BJ (cell line): Measurements from ENCODE around the gene SEC61A1. TPM values are rescaled to one million over a fixed set of nuclear protein-coding genes. Genes with fewer than 3 reads are reported as not detected.

Experiments used
- CTCF ChIA-PET: fragments of 350-600 bp; formaldehyde crosslinking; extraction: SDS; loops from one replicate; lab custom pipeline; 2021; ENCODE audit warnings: antibody characterized with exemption, inconsistent platforms; lab: Yijun Ruan, JAX
- POLR2A ChIA-PET: fragments of 300-600 bp; sonication (Branson Sonifier 250); formaldehyde crosslinking; extraction: SDS; loops from one replicate; lab custom pipeline; 2021; ENCODE audit warnings: antibody characterized with exemption; lab: Charles Lee
- DNase-seq: peaks from one replicate; pipeline ENCODE4 v3.0.0-alpha.2; 2011; ENCODE audit warnings: low read depth
- H3K27me3 ChIP-seq: 2 replicates; pipeline ENCODE4 v1.6.0; 2011; ENCODE audit warnings: low read length; ENCODE audit not compliant: control insufficient read depth, insufficient read depth
- H3K36me3 ChIP-seq: 2 replicates; pipeline ENCODE4 v1.5.1; 2011; ENCODE audit warnings: low read length; ENCODE audit not compliant: control insufficient read depth, insufficient read depth
- H3K4me3 ChIP-seq: 2 replicates; pipeline ENCODE4 v1.5.1; 2011; ENCODE audit warnings: low read depth, mild to moderate bottlenecking, control low read depth, low read length
- polyA plus RNA-seq: library from polyadenylated mRNA; depleted of rRNA; stranded (reverse); fragments of >200 nt; gene quantifications from 2 replicates; pipeline ENCODE4 v1.2.3, GENCODE V29; 2011
- TF ChIP-seq, protein P1 (sequence below): IDR thresholded peaks from 2 replicates; pipeline ENCODE4 v1.5.1; 2011; ENCODE audit warnings: low read depth, mild to moderate bottlenecking, control low read depth, inconsistent platforms, low read length, moderate library complexity; ENCODE audit not compliant: insufficient read depth

The SEC61A1 gene
- polyA plus RNA-seq, 1 experiment: 458 TPM

DNA sequence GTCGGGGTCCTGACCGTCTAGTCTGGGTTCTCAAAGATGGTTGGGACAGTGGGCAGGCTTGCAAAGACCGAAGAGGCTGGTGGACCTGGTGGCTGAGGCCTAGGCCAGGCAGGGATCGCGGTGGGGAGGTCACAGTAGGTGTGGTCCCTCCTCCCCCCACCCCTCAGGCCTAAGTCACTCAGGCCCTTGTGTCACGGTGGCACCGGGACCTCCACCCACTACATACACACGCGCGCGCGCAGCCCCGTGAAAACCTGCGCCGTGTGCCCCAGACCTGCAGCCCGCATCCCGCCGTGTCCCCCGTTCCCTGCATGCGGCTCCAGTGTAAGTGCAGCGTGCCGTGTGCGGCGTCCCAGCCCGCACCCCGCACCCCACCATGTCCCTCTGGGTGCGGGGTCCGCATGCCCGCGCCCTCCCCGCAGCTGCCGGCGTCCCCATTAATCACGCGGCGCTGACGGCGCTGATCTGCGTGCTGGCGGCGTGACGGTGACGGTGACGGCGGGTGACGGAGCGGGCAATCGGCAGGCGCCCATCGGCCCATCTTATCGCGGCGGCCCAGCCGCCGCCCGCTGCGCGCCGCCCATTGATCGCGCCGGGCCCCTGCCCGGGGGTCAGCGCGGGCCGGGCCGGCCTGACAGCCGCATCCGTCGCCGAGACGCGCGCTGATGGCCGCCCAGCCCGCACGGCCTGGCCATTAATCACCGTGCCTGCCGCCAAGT is 24.4 kb downstream of the SEC61A1 start:
- Histone ChIP-seq H3K36me3 (peaks cover 14% of the 10 kb centered on the region), H3K4me3 (no peak overlapping the region), H3K27me3 (no peaks in the 10 kb centered on the region)
- CTCF ChIA-PET: interaction anchor here (1.1 to 2.4 kb wide), 4 partner anchors 10 to 93 kb away, joined by 3 to 9 read pairs (median 4); no protein-coding TSS in a partner anchor
- TF ChIP-seq, protein P1, sequence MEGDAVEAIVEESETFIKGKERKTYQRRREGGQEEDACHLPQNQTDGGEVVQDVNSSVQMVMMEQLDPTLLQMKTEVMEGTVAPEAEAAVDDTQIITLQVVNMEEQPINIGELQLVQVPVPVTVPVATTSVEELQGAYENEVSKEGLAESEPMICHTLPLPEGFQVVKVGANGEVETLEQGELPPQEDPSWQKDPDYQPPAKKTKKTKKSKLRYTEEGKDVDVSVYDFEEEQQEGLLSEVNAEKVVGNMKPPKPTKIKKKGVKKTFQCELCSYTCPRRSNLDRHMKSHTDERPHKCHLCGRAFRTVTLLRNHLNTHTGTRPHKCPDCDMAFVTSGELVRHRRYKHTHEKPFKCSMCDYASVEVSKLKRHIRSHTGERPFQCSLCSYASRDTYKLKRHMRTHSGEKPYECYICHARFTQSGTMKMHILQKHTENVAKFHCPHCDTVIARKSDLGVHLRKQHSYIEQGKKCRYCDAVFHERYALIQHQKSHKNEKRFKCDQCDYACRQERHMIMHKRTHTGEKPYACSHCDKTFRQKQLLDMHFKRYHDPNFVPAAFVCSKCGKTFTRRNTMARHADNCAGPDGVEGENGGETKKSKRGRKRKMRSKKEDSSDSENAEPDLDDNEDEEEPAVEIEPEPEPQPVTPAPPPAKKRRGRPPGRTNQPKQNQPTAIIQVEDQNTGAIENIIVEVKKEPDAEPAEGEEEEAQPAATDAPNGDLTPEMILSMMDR: no peak
- POLR2A ChIA-PET: interaction anchor here (0.6 kb wide), 2 partner anchors 24 to 1279 kb away, joined by 4 read pairs; partner anchors contain the start of gene SEC61A1
- DNase-seq: no peak

GRCh38 chr3:128077202-128077624 is 25.0 kb downstream of the SEC61A1 start:
- ChIA-PET CTCF (interaction anchor here (1.1 to 2.4 kb wide), 2 partner anchors 10 to 14 kb away, joined by 3 to 9 read pairs; no protein-coding TSS in a partner anchor), POLR2A (no interaction called here)
- H3K4me3 ChIP-seq: no peak overlapping the region
- DNase-seq: no peak
- TF ChIP-seq, protein P1: no peak
- H3K27me3 ChIP-seq: no peaks in the 10 kb centered on the region
- peaks cover 9% of the 10 kb centered on the region for H3K36me3 ChIP-seq

- H3K36me3 ChIP-seq: peaks cover 9% of the 10 kb centered on the region
- DNase-seq: no peak
- TF ChIP-seq, protein P1: no peak
- ChIA-PET POLR2A (interaction anchor here (0.6 kb wide), 1 partner anchor 18 kb away, joined by 4 read pairs; no protein-coding TSS in a partner anchor), CTCF (interaction anchor here (1.0 to 2.4 kb wide), 2 partner anchors 11 to 22 kb away, joined by 4 to 9 read pairs; no protein-coding TSS in a partner anchor)
- H3K27me3 ChIP-seq: no peaks in the 10 kb centered on the region
- no peak overlapping the region for H3K4me3 ChIP-seq
Measured at GRCh38 chr3:128077665-128078064, 25.4 kb downstream of the SEC61A1 start.

DNA sequence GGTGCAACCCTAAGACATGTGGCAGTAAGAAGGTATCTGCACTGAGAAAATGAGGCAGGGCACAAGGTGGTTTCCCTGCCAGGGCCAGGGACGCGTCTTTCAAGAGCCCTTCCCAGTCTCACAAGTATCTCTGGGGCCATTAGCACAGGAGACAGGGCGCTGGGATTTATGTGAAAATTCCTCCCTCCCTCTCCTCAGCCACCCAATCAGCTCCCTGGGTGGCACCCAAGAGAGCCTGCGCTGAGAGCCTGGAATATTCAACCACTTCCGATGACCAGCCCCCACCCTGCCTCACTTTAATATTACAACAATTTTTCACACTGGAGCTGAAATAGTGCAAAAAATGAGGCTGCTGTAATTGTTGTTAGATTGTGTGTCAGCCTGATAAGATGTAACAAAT is 26.1 kb downstream of the SEC61A1 start:
- no peak overlapping the region for H3K4me3 ChIP-seq
- H3K36me3 ChIP-seq: peaks cover 5% of the 10 kb centered on the region
- DNase-seq: no peak
- TF ChIP-seq, protein P1: no peak
- POLR2A ChIA-PET: no interaction called here
- CTCF ChIA-PET: interaction anchor here (1.0 to 2.5 kb wide), 5 partner anchors 11 to 530 kb away, joined by 4 to 20 read pairs (median 6); no protein-coding TSS in a partner anchor
- no peaks in the 10 kb centered on the region for H3K27me3 ChIP-seq

DNA sequence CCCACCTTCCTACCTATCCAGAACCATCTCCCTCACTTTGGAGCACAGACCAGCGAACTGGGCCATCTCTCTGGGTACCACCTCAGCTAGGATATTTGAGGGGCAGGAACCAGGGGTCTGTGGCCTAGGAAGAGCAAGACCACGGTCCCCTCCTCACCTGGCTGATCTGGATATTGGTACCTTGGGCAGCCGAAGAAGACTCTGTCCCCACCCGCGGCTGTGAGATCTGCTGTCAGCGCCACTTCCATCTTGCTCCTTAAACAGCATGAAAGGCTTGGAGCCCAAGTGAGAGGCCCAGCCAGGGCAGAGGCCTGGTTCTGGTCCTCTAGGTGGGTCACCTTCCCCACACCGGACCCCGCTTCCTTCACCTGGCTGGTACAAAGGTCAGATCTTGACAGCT is 26.6 kb downstream of the SEC61A1 start:
- TF ChIP-seq, protein P1: no peak
- Histone ChIP-seq H3K36me3 (peaks cover 6% of the 10 kb centered on the region), H3K27me3 (no peaks in the 10 kb centered on the region), H3K4me3 (no peak overlapping the region)
- CTCF ChIA-PET: interaction anchor here (1.0 to 2.5 kb wide), 7 partner anchors 11 to 529 kb away, joined by 3 to 20 read pairs (median 4); no protein-coding TSS in a partner anchor
- POLR2A ChIA-PET: no interaction called here
- no peak for DNase-seq
